OCI-LY7 (cell line): ENCODE measurements around the gene COL28A1. TPM values are rescaled to one million over a fixed set of nuclear protein-coding genes. Genes with fewer than 3 reads are reported as not detected.
A peak's percentile ranks its signal among the peaks of the same experiment; 100 is the strongest.

ENCODE experiments used
- BruUV-seq: library from RNA; stranded (reverse); fragments of 400-500 nt; replicated peaks from 2 replicates; lab custom pipeline; 2021; lab: Mats Ljungman, UMichigan
- CTCF ChIA-PET: fragments of 300-600 bp; sonication (Branson Sonifier 250); formaldehyde crosslinking; loops from one replicate; lab custom pipeline; 2022; ENCODE audit warnings: antibody characterized with exemption; ENCODE audit not compliant: unreplicated experiment; lab: Charles Lee
- POLR2A ChIA-PET: fragments of 300-600 bp; sonication (Branson Sonifier 250); formaldehyde crosslinking; loops from one replicate; lab custom pipeline; 2022; ENCODE audit warnings: antibody characterized with exemption; lab: Charles Lee
- DNase-seq: peaks from one replicate; pipeline ENCODE4 v3.0.0-alpha.2; 2015; ENCODE audit warnings: low spot score
- H2AFZ ChIP-seq: fragments of 200-600 bp; sonication (generic), shearing (Covaris generic); 2 replicates; pipeline ENCODE4 v1.6.1; 2014; ENCODE audit warnings: mild to moderate bottlenecking, antibody characterized with exemption, low read length, moderate library complexity
- H3K27ac ChIP-seq: fragments of 200-600 bp; sonication (generic); 2 replicates; pipeline ENCODE4 v1.5.1; 2014; ENCODE audit warnings: mixed run types, low read depth, mild to moderate bottlenecking, moderate library complexity, low read length, inconsistent platforms; ENCODE audit not compliant: poor library complexity, severe bottlenecking
- H3K36me3 ChIP-seq: fragments of 200-600 bp; sonication (generic); 2 replicates; pipeline ENCODE4 v1.6.1; 2014; ENCODE audit warnings: mild to moderate bottlenecking, antibody characterized with exemption, low read length, moderate library complexity, mixed read lengths; ENCODE audit not compliant: insufficient read depth
- H3K4me1 ChIP-seq: fragments of 200-600 bp; sonication (generic); 2 replicates; pipeline ENCODE4 v1.5.1; 2014; ENCODE audit warnings: mild to moderate bottlenecking, low read length; ENCODE audit not compliant: insufficient read depth, poor library complexity, severe bottlenecking
- H3K4me2 ChIP-seq: fragments of 200-600 bp; sonication (generic); 2 replicates; pipeline ENCODE4 v1.6.1; 2014; ENCODE audit warnings: mild to moderate bottlenecking, low read length
- H3K4me3 ChIP-seq: fragments of 200-600 bp; sonication (generic); 2 replicates; pipeline ENCODE4 v1.5.1; 2014; ENCODE audit warnings: mild to moderate bottlenecking, low read depth, low read length; ENCODE audit not compliant: poor library complexity, severe bottlenecking
- H3K79me2 ChIP-seq: fragments of 200-600 bp; sonication (generic); 2 replicates; pipeline ENCODE4 v1.6.1; 2016; ENCODE audit warnings: low read depth, mild to moderate bottlenecking, low read length, moderate library complexity, mixed read lengths; ENCODE audit not compliant: insufficient read depth
- H3K9me2 ChIP-seq: fragments of 200-600 bp; sonication (generic); 2 replicates; pipeline ENCODE4 v1.6.1; 2016; ENCODE audit warnings: mild to moderate bottlenecking, low read length, mixed read lengths; ENCODE audit not compliant: insufficient read depth
- H3K9me3 ChIP-seq: fragments of 200-600 bp; sonication (generic); 2 replicates; pipeline ENCODE4 v1.6.1; 2014; ENCODE audit warnings: mild to moderate bottlenecking, mixed run types, low read length, mixed read lengths
- H4K20me1 ChIP-seq: fragments of 200-600 bp; sonication (generic); 2 replicates; pipeline ENCODE4 v1.6.1; 2014; ENCODE audit warnings: mild to moderate bottlenecking, antibody characterized with exemption, low read length, moderate library complexity, mixed read lengths; ENCODE audit not compliant: insufficient read depth
- CTCF ChIP-seq: fragments of 200-600 bp; sonication (generic); conservative IDR thresholded peaks from 2 replicates; pipeline ENCODE4 v1.5.1; 2014; ENCODE audit warnings: mild to moderate bottlenecking, antibody characterized with exemption, low read length, moderate library complexity, mixed read lengths
- EZH2phosphoT487 ChIP-seq: fragments of 200-600 bp; sonication (generic); IDR thresholded peaks from 2 replicates; pipeline ENCODE4 v1.6.1; 2018; ENCODE audit warnings: low read depth, borderline replicate concordance, mild to moderate bottlenecking, mixed run types, antibody characterized with exemption, low read length, moderate library complexity, mixed read lengths
- intact Hi-C: fragments of 100-400 bp; cut with micrococcal nuclease; formaldehyde crosslinking; loops from one replicate; pipeline ENCODE4 v1.10.0; 2022; ENCODE audit not compliant: unreplicated experiment
- total RNA-seq, 2 experiments: library from RNA; depleted of rRNA in 1 of 2; stranded (reverse); fragments of >200 nt in 1 of 2; shearing (Covaris generic) in 1 of 2; gene quantifications; 2 replicates each; pipeline ENCODE4 v1.2.3, GENCODE V29; 2014 to 2022

The COL28A1 gene
- total RNA-seq, 2 experiments from 2014 or later = not detected

- ChIA-PET CTCF (no interaction called here), POLR2A (interaction anchor here (0.6 kb wide), 1 partner anchor 55 kb away, joined by 3 read pairs; no protein-coding TSS in a partner anchor)
- no peaks in the 10 kb centered on the region for H3K36me3 ChIP-seq
- H3K9me2 ChIP-seq = no peaks in the 10 kb centered on the region
- no TSS peak for BruUV-seq
- no peaks in the 10 kb centered on the region for H3K4me1 ChIP-seq
- no peak overlapping the region for H2AFZ ChIP-seq
- no peak overlapping the region for H3K27ac ChIP-seq
- no peak overlapping the region for H3K4me2 ChIP-seq
- TF ChIP-seq EZH2phosphoT487 = no peak
- TF ChIP-seq CTCF = no peak
- H3K79me2 ChIP-seq = no peaks in the 10 kb centered on the region
- H3K9me3 ChIP-seq = no peaks in the 10 kb centered on the region
- no peaks in the 10 kb centered on the region for H4K20me1 ChIP-seq
- intact Hi-C loops = no loop called here
- no peak for DNase-seq
- H3K4me3 ChIP-seq = no peak overlapping the region
Observed at GRCh38 chr7:7354674-7355073, 181.0 kb downstream of the COL28A1 start.

GRCh38 chr7:7352845-7353244, 182.8 kb downstream of the COL28A1 start:
- CTCF ChIA-PET = no interaction called here
- H3K4me1 ChIP-seq = no peaks in the 10 kb centered on the region
- POLR2A ChIA-PET = no interaction called here

More at GRCh38 chr7:7352845-7353244, 182.8 kb downstream of the COL28A1 start:
- DNase-seq = no peak
- no peak overlapping the region for H2AFZ ChIP-seq
- BruUV-seq = no TSS peak
- TF ChIP-seq EZH2phosphoT487 (no peak), CTCF (peak; percentile 30; the same call in 1 of the 2 replicates)
- no peaks in the 10 kb centered on the region for H4K20me1 ChIP-seq
- no peaks in the 10 kb centered on the region for H3K9me2 ChIP-seq
- no peak overlapping the region for H3K4me3 ChIP-seq
- intact Hi-C loops = loop anchor here (2.0 kb wide), 1 partner anchor 170 kb away; the partner anchor contains the start of gene C1GALT1
- no peaks in the 10 kb centered on the region for H3K9me3 ChIP-seq
- H3K79me2 ChIP-seq = no peaks in the 10 kb centered on the region
- no peak overlapping the region for H3K27ac ChIP-seq
- no peak overlapping the region for H3K4me2 ChIP-seq
- H3K36me3 ChIP-seq = no peaks in the 10 kb centered on the region
